Activated T-cell treated with anti-CD3 and anti-CD28 coated beads, Interleukin-2, amount 50 U/mL, for 24 hours (primary cell): ENCODE measurements around the gene KIRREL1.

Source experiments
- DNase-seq: peaks from one replicate; pipeline ENCODE4 v3.0.0-alpha.2; 2020
- H3K27ac Mint-ChIP-seq: 2 replicates; pipeline ENCODE4 v1.8.0; 2020; ENCODE audit warnings: mild to moderate bottlenecking, mixed read lengths
- H3K27me3 Mint-ChIP-seq: 2 replicates; pipeline ENCODE4 v1.8.0; 2020; ENCODE audit warnings: mixed read lengths
- H3K36me3 Mint-ChIP-seq: 2 replicates; pipeline ENCODE4 v1.8.0; 2020; ENCODE audit warnings: low read depth, mixed read lengths
- H3K4me1 Mint-ChIP-seq: 2 replicates; pipeline ENCODE4 v1.8.0; 2020; ENCODE audit warnings: low read depth, mixed read lengths
- H3K4me3 Mint-ChIP-seq: 2 replicates; pipeline ENCODE4 v1.8.0; 2020; ENCODE audit warnings: mild to moderate bottlenecking, moderate library complexity, mixed read lengths
- H3K9me3 Mint-ChIP-seq: 2 replicates; pipeline ENCODE4 v1.8.0; 2020; ENCODE audit warnings: mixed read lengths

KIRREL1 gene

DNA sequence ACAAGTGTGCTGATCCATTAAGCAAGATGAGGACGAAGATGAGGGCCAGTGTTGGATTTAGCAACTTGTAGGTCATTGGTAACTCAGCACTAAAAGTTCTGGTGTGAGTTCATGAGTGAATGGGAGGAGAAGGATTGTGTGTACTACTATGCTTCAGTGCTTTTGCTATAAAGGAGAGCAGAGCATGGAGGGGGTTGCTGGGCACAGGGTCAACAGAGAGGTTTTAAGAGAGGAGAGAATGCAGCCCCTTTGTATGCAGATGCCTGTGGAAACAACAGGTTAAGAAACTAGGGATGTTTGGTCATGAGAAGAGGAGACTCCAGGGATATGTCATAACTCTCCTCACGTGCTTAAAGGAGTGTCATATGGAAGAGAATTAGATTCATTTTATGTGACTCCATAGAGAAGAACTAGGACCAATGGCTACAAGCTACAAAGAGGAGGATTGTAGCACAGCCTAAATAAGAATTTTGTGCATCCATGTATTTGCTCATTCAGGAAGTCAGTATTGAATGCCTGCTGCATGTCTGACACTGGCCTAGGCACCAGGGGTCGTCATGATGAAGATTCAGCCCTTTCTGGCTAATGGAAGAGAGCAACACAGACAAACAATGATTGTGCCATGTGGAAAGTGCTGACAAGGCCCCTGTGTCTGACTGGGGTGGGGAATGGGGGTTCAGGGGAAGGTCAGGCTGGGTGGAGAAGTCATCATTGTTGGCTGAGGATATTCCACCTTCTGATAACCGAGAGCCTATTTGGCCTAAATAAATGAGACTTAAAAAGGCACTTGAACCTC, 53.5 kb downstream of the KIRREL1 start:
- Mint-ChIP-seq H3K9me3 (no peaks in the 10 kb centered on the region), H3K4me3 (no peak overlapping the region), H3K4me1 (no peaks in the 10 kb centered on the region), H3K36me3 (no peaks in the 10 kb centered on the region), H3K27me3 (peaks cover 22% of the 10 kb centered on the region), H3K27ac (no peak overlapping the region)
- no peak for DNase-seq

- no peaks in the 10 kb centered on the region for H3K36me3 Mint-ChIP-seq
- no peak for DNase-seq
- H3K27me3 Mint-ChIP-seq, result peaks cover 29% of the 10 kb centered on the region
- H3K9me3 Mint-ChIP-seq, result no peaks in the 10 kb centered on the region
- no peak overlapping the region for H3K27ac Mint-ChIP-seq
- H3K4me1 Mint-ChIP-seq, result no peaks in the 10 kb centered on the region
- H3K4me3 Mint-ChIP-seq, result no peak overlapping the region
Measured at GRCh38 chr1:158048371-158049067, 55.1 kb downstream of the KIRREL1 start.

GRCh38 chr1:158049853-158050252, 56.4 kb downstream of the KIRREL1 start:
- Mint-ChIP-seq H3K27me3 (peaks cover 30% of the 10 kb centered on the region), H3K27ac (no peak overlapping the region)

DNA sequence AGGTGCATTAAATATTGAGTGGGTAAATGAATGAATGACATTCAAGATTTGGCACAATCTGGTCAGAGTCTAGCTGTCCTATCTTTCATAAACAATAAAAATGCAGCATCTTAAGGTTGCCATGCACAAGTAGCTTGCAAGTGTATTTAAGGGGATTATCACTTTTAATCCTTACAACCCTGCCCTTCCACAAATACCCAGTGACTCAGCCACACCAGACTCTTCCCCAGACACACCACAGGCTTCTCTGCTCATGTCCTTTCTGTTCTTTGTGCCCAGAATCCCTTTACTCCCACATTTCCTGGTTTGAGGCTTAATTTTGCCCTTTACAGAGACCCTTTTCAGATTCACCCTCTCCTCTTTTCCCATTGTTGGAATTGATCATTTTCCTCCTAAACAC, 59.8 kb downstream of the KIRREL1 start:
- H3K4me1 Mint-ChIP-seq, result no peaks in the 10 kb centered on the region
- DNase-seq, result no peak
- H3K27ac Mint-ChIP-seq, result no peak overlapping the region
- H3K36me3 Mint-ChIP-seq, result no peaks in the 10 kb centered on the region
- no peak overlapping the region for H3K4me3 Mint-ChIP-seq
- no peaks in the 10 kb centered on the region for H3K9me3 Mint-ChIP-seq
- peaks cover 19% of the 10 kb centered on the region for H3K27me3 Mint-ChIP-seq

More at GRCh38 chr1:158049853-158050252, 56.4 kb downstream of the KIRREL1 start:
- no peaks in the 10 kb centered on the region for H3K9me3 Mint-ChIP-seq
- no peak overlapping the region for H3K4me3 Mint-ChIP-seq
- no peaks in the 10 kb centered on the region for H3K36me3 Mint-ChIP-seq
- no peaks in the 10 kb centered on the region for H3K4me1 Mint-ChIP-seq
- no peak for DNase-seq

DNA sequence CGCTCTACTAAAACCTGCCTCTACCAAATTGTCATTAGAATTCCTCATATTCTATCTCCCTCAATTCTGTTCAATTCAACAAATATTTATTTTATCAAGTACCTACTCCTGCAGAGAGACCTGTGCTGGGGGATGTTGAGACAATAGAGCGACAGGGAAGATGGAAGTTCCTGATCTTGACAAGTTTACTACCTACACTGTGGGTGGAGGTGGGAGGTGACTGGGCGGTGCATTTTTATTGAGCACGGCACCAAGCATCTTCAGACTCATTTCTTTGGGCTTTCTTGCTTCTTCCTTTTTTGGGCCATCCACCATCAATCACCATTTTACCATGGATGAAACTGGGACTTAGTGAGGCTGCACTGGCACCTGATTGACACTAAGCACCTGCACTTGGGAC, 61.3 kb downstream of the KIRREL1 start:
- Mint-ChIP-seq H3K27ac (no peak overlapping the region), H3K27me3 (peaks cover 19% of the 10 kb centered on the region), H3K9me3 (no peaks in the 10 kb centered on the region), H3K4me3 (no peak overlapping the region), H3K4me1 (no peaks in the 10 kb centered on the region), H3K36me3 (no peaks in the 10 kb centered on the region)
- DNase-seq, result no peak

DNA sequence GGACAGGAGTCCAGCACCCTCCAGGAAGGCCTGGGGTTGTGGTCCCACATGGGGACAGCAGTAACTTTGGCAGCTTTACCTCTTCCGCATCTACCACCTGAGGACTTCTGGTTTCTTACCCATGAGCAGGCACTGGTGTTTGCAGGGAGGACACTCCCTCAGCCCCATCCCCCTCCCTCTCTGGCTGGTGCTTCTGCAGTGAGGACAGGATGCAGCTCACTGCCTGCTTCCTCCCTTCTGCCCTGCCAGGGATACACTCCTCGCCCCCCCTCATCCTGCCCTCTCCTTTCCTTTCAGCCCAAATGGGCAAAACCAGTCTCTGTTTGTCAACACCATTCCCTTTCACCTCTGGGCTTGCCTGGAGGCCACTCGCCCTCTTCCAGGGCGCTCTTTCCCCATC, 62.4 kb downstream of the KIRREL1 start:
- no peak overlapping the region for H3K27ac Mint-ChIP-seq
- H3K36me3 Mint-ChIP-seq, result no peaks in the 10 kb centered on the region
- no peaks in the 10 kb centered on the region for H3K9me3 Mint-ChIP-seq
- DNase-seq, result no peak
- H3K27me3 Mint-ChIP-seq, result peaks cover 17% of the 10 kb centered on the region
- H3K4me3 Mint-ChIP-seq, result no peak overlapping the region
- H3K4me1 Mint-ChIP-seq, result no peaks in the 10 kb centered on the region

DNA sequence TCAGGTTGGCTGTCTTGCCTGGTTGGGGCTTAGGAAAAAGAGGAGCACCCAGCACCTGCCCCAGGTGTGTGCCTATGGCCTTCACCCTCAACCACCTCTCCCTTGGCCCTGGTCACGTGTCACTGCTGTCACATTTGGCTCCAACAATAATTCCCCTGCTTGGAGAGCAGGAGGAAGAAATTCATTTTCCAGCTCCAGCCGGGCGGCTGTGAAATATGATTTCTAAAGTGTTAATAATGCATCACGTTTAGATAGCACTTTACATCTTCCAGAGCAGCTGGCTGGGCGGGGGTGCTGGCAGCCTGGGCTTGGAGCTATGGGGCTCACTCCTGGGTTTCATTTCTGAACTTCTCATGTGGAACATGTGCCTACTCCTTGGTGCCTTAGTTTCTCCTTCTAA, 63.1 kb downstream of the KIRREL1 start:
- Mint-ChIP-seq H3K4me1 (no peaks in the 10 kb centered on the region), H3K27me3 (peaks cover 17% of the 10 kb centered on the region), H3K36me3 (no peaks in the 10 kb centered on the region), H3K9me3 (no peaks in the 10 kb centered on the region), H3K4me3 (no peak overlapping the region), H3K27ac (no peak overlapping the region)
- no peak for DNase-seq

DNA sequence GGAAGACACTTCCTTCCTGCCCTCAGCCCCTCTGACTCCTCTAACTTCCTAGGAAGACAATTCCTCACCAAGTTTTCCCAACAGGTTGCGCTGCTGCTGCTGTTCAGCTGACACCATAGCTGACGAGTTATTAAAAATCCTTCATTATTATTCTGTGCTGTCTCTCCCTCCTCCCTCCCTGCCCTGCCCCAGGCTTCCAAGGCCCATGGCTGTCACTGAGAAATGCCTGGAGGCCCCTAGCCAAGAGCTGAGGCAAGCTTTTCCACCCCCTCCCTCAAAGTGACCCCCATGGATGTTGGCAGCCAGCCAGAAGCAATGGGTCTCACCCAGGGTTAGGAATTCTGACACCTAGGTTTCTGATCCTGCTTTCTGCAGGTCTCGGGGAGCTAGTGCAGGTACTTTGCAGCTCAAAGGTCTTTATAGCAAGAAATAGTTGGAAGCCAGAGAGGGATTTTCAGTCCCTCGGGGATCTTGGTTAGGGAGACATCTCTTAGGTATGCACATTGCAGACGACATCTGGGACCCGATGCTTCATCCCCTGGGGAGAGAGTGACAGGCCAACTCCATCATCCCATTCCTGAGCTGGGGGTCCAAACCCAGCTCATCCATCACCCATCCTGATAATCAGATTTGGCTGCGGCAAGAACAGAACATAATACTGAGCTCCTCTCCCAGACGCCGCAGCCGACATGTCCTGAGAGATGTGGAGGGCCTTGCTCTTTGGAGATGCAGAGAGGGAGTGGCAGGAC, 65.0 kb downstream of the KIRREL1 start:
- Mint-ChIP-seq H3K9me3 (no peaks in the 10 kb centered on the region), H3K36me3 (no peaks in the 10 kb centered on the region), H3K4me1 (no peaks in the 10 kb centered on the region), H3K27me3 (peaks cover 9% of the 10 kb centered on the region), H3K27ac (no peak overlapping the region), H3K4me3 (no peak overlapping the region)
- no peak for DNase-seq

- no peaks in the 10 kb centered on the region for H3K9me3 Mint-ChIP-seq
- no peaks in the 10 kb centered on the region for H3K4me1 Mint-ChIP-seq
- peaks cover 8% of the 10 kb centered on the region for H3K27me3 Mint-ChIP-seq
- no peak overlapping the region for H3K4me3 Mint-ChIP-seq
- DNase-seq, result no peak
- H3K36me3 Mint-ChIP-seq, result no peaks in the 10 kb centered on the region
- H3K27ac Mint-ChIP-seq, result no peak overlapping the region
Measured at GRCh38 chr1:158059984-158060383, 66.5 kb downstream of the KIRREL1 start.

DNA sequence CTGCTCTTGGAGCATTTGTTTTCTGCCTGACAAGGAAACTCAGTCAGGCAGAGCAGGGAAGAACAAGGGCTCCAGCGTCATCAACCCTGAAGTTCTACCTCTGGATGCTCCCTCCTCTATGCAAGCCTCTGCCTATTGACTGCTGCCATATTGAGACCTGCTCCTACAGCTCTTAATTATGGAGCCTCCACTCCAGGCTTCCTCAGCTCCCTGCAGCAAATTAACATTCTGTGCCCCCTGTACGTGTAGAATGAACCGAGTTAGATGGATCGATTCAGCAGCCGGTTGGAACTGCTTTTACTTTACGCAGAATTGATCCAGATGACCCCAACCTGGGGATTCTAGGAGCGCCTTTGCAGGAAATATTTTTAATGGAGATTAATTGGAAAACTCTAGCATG, 68.7 kb downstream of the KIRREL1 start:
- Mint-ChIP-seq H3K4me3 (no peak overlapping the region), H3K27me3 (peaks cover 8% of the 10 kb centered on the region), H3K27ac (no peak overlapping the region), H3K36me3 (no peaks in the 10 kb centered on the region), H3K9me3 (no peaks in the 10 kb centered on the region), H3K4me1 (no peaks in the 10 kb centered on the region)
- DNase-seq, result no peak

- H3K27me3 Mint-ChIP-seq, result peaks cover 18% of the 10 kb centered on the region
- no peaks in the 10 kb centered on the region for H3K36me3 Mint-ChIP-seq
- no peak overlapping the region for H3K4me3 Mint-ChIP-seq
- H3K4me1 Mint-ChIP-seq, result peaks cover 1% of the 10 kb centered on the region
- no peak overlapping the region for H3K27ac Mint-ChIP-seq
- no peak for DNase-seq
- no peaks in the 10 kb centered on the region for H3K9me3 Mint-ChIP-seq
Measured at GRCh38 chr1:158067662-158068061, 74.2 kb downstream of the KIRREL1 start.

DNA sequence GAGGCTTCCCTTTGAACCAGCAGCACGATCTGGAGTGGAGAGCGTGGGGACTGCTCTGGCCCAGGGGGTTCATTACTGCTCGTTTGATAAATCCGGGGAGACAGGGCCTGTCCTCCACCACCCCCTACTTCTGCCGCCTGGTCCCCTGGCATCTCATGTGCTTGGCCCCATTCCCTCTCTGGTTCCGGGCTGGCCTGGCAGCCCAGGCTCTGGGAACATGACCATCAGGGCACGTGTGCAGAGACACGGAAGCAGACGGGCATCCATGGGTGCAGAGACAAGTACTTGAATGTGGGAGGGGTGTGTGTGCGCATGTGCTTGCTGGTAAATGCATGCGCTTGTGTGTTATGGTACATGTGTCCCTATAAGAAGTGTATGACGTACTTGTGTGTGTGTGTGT, 75.5 kb downstream of the KIRREL1 start:
- no peak for DNase-seq
- Mint-ChIP-seq H3K9me3 (no peaks in the 10 kb centered on the region), H3K27me3 (peaks cover 15% of the 10 kb centered on the region)

GRCh38 chr1:158071138-158071537, 77.7 kb downstream of the KIRREL1 start:
- Mint-ChIP-seq H3K4me1 (peaks cover 1% of the 10 kb centered on the region), H3K9me3 (no peaks in the 10 kb centered on the region), H3K4me3 (no peak overlapping the region), H3K27me3 (peaks cover 15% of the 10 kb centered on the region), H3K36me3 (no peaks in the 10 kb centered on the region), H3K27ac (no peak overlapping the region)
- DNase-seq, result no peak

More for the DNA sequence above, 75.5 kb downstream of the KIRREL1 start:
- Mint-ChIP-seq H3K36me3 (no peaks in the 10 kb centered on the region), H3K4me3 (no peak overlapping the region), H3K27ac (no peak overlapping the region), H3K4me1 (peaks cover 1% of the 10 kb centered on the region)

DNA sequence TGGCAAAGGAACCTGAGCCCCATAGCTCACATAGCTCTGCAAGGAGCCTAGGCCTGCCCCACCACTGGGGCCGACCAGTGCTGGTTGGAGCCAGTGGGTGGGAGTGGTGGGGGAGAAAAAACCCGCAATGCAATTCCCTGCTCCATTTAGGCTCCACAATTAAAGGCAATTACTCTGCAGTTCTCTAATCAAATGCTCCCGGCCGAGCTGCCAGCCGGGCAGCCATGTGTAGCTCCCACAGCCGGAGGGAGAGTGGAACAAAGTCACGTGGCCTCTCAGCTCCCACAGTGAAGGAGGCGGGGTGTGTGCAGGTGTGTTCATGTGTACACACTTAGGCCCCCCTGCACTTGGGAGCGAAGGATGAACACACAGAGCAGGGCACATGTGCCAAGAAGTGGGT, 81.6 kb downstream of the KIRREL1 start:
- H3K36me3 Mint-ChIP-seq, result no peaks in the 10 kb centered on the region
- no peak for DNase-seq
- H3K27me3 Mint-ChIP-seq, result peaks cover 15% of the 10 kb centered on the region
- no peak overlapping the region for H3K4me3 Mint-ChIP-seq
- no peak overlapping the region for H3K27ac Mint-ChIP-seq
- H3K4me1 Mint-ChIP-seq, result peaks cover 1% of the 10 kb centered on the region
- H3K9me3 Mint-ChIP-seq, result no peaks in the 10 kb centered on the region

GRCh38 chr1:158076441-158076840, 83.0 kb downstream of the KIRREL1 start:
- Mint-ChIP-seq H3K27ac (no peak overlapping the region), H3K36me3 (no peaks in the 10 kb centered on the region), H3K9me3 (no peaks in the 10 kb centered on the region), H3K27me3 (peaks cover 12% of the 10 kb centered on the region), H3K4me3 (no peak overlapping the region), H3K4me1 (no peaks in the 10 kb centered on the region)
- no peak for DNase-seq
